Measurements from ENCODE around the gene CMSS1. TPM values are rescaled to one million over a fixed set of nuclear protein-coding genes. Genes with fewer than 3 reads are reported as not detected.

Gene CMSS1
- total RNA-seq, 1 donor from 2014 or later: 9.2 TPM

GRCh38 chr3:100086401-100086800 is 268.7 kb downstream of the CMSS1 start:
- no peak for TF ChIP-seq CTCF (IDR thresholded peaks at IDR 0.05)
- peaks cover 0 to 23% of the 10 kb centered on the region in 2 donors for H3K4me1 ChIP-seq
- H3K4me3 ChIP-seq: no peak overlapping the region
- peak overlapping the region; percentile 63 to 71 for H3K27ac ChIP-seq
- no peaks in the 10 kb centered on the region for H3K36me3 ChIP-seq
- no peaks in the 10 kb centered on the region for H3K9me3 ChIP-seq
- intact Hi-C loops (cut with DNase I): loop anchor here (5.0 kb wide), 1 partner anchor 66 kb away; no protein-coding TSS in a partner anchor
- H3K27me3 ChIP-seq: no peaks in the 10 kb centered on the region
- no peak for DNase-seq (ENCODE audit: low spot score in 2 of 2)

GRCh38 chr3:100087198-100087597 is 269.5 kb downstream of the CMSS1 start:
- peaks cover 0 to 20% of the 10 kb centered on the region in 2 donors for H3K4me1 ChIP-seq
- TF ChIP-seq CTCF (IDR thresholded peaks at IDR 0.05): no peak
- intact Hi-C loops (cut with DNase I): loop anchor here (5.0 kb wide), 1 partner anchor 65 kb away; no protein-coding TSS in a partner anchor

GRCh38 chr3:100088735-100089368 is 271.2 kb downstream of the CMSS1 start:
- no peak for DNase-seq (ENCODE audit: low spot score in 2 of 2)
- intact Hi-C loops (cut with DNase I): loop anchor here (5.0 kb wide), 1 partner anchor 63 kb away; no protein-coding TSS in a partner anchor
- no peaks in the 10 kb centered on the region for H3K36me3 ChIP-seq

More at GRCh38 chr3:100087198-100087597, 269.5 kb downstream of the CMSS1 start:
- H3K9me3 ChIP-seq: no peaks in the 10 kb centered on the region
- H3K27ac ChIP-seq: peak overlapping the region; percentile 63 to 71
- no peak for DNase-seq (ENCODE audit: low spot score in 2 of 2)
- no peaks in the 10 kb centered on the region for H3K27me3 ChIP-seq
- H3K36me3 ChIP-seq: no peaks in the 10 kb centered on the region
- H3K4me3 ChIP-seq: no peak overlapping the region

GRCh38 chr3:100089812-100090668 is 272.4 kb downstream of the CMSS1 start:
- intact Hi-C loops (cut with DNase I): loop anchor here (5.0 kb wide), 1 partner anchor 62 kb away; no protein-coding TSS in a partner anchor
- TF ChIP-seq CTCF (IDR thresholded peaks at IDR 0.05): peak; percentile 15 to 31 (median 29)
- Histone ChIP-seq H3K36me3 (no peaks in the 10 kb centered on the region), H3K27ac (peak overlapping the region in 1 of 2 donors; percentile 33), H3K9me3 (no peaks in the 10 kb centered on the region), H3K4me3 (no peak overlapping the region), H3K27me3 (no peaks in the 10 kb centered on the region), H3K4me1 (peaks cover 0 to 20% of the 10 kb centered on the region in 2 donors)
- DNase-seq (ENCODE audit: low spot score in 2 of 2): no peak

More at GRCh38 chr3:100088735-100089368, 271.2 kb downstream of the CMSS1 start:
- no peak for TF ChIP-seq CTCF (IDR thresholded peaks at IDR 0.05)
- peak overlapping the region; percentile 1 to 33 for H3K27ac ChIP-seq
- H3K4me1 ChIP-seq: peaks cover 0 to 20% of the 10 kb centered on the region in 2 donors
- no peaks in the 10 kb centered on the region for H3K9me3 ChIP-seq
- H3K27me3 ChIP-seq: no peaks in the 10 kb centered on the region
- H3K4me3 ChIP-seq: no peak overlapping the region

GRCh38 chr3:100090669-100091005 is 273.0 kb downstream of the CMSS1 start:
- Histone ChIP-seq H3K9me3 (no peaks in the 10 kb centered on the region), H3K27me3 (no peaks in the 10 kb centered on the region), H3K4me1 (peaks cover 0 to 20% of the 10 kb centered on the region in 2 donors), H3K4me3 (no peak overlapping the region), H3K36me3 (no peaks in the 10 kb centered on the region), H3K27ac (no peak overlapping the region)
- intact Hi-C loops (cut with DNase I): no loop called here
- peak in 2 of 3 experiments; percentile 1 to 3 for TF ChIP-seq CTCF (IDR thresholded peaks at IDR 0.05)
- no peak for DNase-seq (ENCODE audit: low spot score in 2 of 2)

Measured in ascending aorta (tissue), 2 donors.